NCI-H2171 treated with DMSO at 0.1 percent for 48 hours (cell line): ENCODE data around the gene RPS6KB2.
"Not testable (repeated sequence)": the region's sequence is repeated elsewhere in the genome, so short reads cannot be mapped to it uniquely, and the experiment has no call there.

Experiments
- DNase-seq: peaks from one replicate; lab custom pipeline; 2025; lab: John Stamatoyannopoulos, UW

Gene RPS6KB2

DNA sequence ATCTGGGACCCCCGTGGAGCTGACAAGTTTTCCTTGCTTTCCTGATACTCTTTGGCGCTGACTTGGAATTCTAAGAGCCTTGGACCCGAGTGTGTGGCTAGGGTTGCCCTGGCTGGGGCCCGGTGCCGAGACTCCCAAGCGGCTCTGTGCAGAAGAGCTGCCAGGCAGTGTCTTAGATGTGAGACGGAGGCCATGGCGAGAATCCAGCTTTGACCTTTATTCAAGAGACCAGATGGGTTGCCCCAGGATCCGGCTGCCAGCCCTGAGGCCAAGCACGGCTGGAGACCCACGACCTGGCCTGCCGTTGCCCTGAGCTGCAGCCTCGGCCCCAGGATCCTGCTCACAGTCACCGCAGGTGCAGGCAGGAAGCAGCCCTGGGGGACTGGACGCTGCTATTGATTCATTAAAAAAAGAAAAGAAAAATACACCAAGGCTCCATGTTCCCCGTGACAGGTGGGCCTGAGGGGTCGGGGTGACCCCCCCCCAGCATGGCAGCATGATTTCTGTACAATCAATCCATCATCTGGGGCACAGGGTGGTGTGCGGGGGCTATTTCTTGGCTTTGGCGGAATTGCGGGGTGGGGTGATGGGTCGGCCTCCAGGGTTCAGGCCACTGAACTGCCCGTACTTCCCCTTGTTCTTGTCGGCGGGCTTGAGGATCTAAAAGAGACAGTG lies 30.2 kb upstream of the RPS6KB2 start:
- no peak for DNase-seq

DNA sequence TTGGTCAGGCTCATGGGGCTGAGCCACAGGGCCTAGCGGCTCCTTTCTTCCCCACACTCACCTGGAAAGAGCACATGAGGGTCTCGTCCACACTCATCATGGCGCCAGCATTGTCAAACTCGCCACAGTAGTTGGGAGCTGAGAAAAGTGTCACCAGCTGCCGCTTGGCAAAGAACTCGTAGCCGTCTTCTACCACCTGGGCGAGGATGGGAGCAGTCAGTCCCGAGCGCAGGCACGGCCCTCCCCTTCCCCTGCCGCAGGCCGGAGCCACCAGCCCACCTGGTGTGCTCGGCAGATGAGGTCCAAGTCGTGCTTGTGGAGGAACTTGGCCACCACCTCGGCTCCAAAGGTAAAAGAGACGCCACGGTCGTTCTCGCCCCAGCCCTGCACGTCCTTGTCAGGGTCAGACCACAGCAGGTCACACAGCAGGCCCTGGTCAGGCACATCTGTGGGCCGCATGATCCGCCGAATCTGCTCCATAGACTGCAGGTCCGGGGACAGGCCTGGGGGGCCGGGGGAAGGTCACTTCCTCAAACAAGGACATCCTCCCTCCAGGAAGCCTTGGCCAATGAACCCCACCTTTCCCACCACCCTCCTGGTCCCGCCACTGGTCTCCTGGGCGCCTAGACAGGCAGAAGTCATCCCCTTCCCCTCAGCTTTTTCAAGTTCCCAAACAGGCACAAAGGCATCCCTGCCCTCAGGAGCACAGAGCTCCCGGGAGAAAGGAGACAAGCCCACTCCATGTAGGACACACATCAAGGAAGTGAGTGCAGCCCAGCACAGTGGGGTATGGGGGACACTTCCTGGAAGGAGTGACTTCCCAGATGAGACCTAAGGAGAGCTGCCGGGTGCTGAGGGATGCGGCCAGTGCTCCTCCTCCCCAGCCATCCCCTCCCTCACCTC lies 29.4 kb upstream of the RPS6KB2 start:
- DNase-seq = no peak

DNA sequence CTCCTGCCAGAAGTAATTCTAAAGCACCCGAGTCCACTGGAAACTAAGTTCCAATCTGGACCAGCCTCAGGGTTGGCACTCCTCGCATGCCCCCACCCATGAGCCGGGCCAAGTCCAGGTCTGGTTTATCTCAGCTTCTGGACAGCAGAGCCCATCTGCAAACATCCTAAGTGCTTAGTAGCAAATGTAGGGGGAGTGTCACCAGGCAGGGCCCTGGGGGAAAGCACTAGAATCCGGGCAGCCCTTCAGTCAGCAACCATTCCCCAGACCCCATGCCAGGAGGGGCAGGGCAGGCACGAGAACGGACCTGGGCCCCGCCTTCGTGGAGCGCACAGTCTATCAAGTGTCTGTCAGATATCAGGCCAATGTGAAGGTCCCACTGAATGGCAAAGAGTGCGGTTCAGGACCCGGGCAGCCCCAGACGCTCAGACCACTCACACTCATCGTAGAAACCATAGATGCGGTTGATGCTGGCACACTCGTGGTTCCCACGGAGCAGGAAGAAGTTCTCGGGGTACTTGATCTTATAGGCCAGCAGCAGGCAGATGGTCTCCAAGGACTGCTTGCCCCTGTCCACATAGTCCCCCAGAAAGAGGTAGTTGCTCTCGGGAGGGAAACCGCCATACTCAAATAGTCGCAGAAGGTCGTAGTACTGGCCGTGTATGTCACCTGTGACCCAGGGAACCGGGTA lies 27.9 kb upstream of the RPS6KB2 start:
- DNase-seq = no peak

DNA sequence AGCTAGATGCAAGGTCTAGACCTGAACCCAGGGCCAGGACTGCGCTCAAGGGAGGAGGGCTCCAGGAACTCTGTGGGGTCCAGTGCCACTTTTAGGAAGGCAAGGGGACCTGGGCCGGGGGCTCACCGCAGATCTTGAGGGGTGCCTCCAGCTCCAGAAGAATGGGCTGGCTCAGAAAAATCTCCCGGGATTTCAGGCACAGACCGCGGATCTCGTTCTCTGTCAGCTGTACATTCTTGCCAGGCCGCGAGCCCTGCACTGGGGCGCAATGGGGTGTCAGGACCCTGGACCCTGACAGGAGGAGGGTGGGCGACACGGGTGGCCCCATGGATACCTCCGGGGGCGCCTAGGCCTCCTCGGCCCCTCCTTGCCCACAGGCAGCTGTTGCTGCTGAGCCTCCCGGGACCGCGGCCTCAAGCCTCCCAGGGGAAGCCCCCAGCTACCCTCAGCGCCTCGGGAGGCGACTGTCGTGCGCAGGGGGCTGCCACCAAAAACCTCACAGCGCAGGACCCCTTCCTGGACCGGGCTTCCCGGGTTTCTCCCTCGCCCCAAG lies 27.3 kb upstream of the RPS6KB2 start:
- DNase-seq = no peak

DNA sequence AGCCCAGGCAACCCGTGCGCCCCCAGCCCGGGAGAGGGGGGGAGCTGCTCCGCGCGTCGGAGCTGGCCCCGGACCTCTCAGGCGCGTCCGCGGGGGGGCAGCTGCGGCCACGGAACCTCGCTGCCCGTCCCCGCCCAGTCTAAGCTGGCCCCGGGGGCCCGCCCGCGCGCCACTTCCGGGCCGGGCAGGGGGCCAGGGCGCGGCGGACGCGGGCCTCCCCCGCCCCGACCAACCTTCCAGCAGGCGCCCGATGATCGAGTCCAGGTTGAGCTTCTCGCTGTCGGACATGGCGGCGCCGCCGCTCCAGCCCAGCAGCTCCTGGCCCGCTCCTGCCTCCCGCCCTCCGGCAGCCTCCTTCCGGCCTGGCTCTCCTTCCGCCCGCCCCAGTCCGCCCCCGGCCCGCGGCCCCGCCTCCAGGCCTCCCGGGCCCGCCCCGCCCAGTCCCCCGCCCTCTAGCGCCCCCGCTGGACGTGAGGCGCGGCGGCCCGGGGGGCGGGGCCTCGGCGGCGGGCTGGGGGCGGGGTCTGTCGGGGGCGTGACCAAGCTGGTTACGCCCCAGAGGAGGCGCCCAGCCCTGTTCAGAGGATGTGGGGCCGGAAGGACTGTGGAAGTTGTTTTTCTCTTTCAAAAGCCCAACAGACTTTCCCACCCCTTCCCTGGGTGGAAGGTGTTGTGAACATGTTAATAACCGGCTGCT lies 26.7 kb upstream of the RPS6KB2 start, which contains the start of gene PPP1CA:
TSS of gene PPP1CA (minus strand) at position 364 of the 697 bp plus-strand sequence. CDS start at position 288, 76 bp downstream.
- peak; percentile 81 for DNase-seq

DNA sequence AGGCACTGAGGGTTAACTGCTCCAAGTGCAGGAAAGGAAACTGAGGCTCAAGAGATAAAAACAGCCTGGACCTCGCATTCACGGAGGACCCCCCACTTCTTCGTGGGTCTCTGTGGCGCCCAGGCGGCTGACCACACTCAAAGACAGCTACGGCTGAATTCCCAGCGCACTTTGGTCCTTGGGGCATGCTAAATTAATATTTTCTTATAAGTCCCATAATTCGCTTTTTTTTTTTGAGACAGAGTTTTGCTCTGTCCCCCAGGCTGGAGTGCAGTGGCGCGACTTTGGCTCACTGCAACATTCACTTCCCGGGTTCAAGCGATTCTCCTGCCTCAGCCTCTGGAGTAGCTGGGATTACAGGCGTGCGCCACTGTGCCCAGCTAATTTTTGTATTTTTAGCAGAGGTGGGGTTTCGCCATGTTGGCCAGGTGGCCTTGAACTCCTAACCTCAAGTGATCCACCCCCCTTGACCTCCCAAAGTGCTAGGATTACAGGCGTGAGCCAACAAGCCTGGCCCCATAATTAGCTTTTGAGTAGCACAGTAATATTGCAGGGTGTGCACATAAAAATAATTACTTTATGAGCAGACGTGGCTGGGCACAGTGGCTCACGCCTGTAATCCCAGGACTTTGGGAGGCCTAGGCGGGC lies 26.0 kb upstream of the RPS6KB2 start:
- DNase-seq = not testable (repeated sequence)

DNA sequence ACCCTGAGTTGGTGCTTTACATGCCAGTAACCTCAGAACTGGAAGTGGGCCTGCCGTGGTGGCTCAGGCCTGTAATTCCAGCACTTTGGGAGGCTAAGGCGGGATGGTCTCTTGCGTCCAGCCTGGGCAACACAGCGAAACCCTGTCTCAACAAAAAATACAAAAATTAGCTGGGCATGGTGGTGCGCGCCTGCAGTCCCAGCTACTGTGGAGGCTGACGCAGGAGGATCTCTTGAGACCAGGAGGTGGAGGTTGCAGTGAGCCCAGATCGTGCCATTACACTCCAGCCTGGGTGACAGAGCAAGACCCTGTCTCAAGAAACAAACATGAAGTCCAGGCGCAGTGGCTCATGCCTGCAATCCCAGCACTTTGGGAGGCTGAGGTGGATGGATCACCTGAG lies 25.2 kb upstream of the RPS6KB2 start:
- DNase-seq = not testable (repeated sequence)

DNA sequence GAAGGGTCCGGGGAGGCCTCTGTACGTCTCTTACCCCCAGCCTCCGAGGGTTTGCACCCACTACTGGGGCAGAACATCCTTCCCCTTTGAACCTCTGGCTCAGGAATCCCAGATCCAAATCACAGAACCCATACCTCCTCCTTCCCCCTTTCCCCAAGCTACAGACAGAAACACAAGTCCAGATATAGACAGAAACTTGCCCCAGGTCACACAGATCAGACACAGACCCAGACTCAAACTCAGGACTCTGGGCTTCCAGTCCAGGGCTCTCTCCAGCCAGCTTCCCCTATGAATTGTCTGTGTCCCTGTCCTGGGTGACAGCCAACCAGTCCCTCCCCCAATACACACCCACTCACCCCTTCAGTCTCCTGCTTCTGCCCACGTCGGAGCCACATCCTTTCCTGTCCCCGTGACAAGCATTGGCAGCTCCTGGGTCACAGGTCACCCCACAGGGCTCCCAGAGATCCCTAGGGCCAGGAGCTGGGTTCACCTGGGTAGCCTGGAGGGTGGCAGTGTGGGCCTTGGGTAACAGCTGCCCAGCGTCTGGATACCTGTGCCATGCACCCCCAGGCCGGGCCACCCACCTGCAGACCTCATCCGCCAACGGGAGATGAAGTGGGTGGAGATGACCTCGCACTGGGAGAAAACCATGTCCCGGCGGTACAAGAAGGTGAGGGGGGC lies 23.6 kb upstream of the RPS6KB2 start:
- DNase-seq = no peak

DNA sequence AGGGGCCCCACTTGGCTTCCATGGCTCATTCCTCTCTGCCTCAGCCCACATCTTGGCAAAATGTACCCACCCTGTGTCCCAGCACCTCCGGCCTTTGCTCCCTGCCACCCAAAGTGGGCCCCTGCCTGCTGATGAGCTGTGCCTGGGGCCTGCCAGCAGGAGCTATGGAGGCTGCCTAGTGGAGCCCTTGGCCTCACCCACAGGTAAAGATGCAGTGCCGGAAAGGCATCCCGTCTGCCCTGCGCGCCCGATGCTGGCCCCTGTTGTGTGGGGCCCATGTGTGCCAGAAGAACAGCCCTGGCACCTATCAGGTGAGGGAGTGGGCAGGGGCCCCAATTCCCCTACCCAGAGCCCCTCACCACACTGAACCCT lies 23.1 kb upstream of the RPS6KB2 start:
- no peak for DNase-seq

DNA sequence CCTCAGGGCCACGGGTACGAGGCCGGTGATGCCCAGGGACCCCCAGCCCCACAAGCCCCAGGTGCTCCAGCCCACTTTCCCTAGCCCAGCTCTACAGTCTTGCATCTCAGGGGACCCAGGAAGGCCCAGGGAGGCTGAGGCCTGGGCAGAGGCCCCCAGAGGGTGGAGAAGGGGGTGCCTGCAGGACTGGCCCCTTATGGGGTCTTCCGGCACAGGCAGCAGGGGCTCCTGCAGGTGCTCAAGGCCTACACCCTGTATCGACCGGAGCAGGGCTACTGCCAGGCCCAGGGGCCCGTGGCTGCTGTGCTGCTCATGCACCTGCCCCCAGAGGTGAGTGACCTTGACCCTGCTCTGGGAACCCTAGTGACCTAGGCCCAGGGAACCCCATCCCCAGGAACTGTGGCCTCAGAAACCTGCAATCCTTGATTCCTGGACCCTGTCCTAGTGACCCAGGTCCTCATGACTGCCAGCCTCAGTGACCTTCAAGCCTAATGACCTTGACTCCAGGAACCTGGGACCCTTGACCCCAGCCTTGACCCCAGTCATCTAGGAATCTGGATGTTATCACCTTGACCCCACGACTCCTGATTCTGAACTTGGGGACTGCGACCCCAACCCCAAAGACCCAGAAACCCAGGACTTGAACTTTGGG lies 22.5 kb upstream of the RPS6KB2 start:
- DNase-seq = no peak

DNA sequence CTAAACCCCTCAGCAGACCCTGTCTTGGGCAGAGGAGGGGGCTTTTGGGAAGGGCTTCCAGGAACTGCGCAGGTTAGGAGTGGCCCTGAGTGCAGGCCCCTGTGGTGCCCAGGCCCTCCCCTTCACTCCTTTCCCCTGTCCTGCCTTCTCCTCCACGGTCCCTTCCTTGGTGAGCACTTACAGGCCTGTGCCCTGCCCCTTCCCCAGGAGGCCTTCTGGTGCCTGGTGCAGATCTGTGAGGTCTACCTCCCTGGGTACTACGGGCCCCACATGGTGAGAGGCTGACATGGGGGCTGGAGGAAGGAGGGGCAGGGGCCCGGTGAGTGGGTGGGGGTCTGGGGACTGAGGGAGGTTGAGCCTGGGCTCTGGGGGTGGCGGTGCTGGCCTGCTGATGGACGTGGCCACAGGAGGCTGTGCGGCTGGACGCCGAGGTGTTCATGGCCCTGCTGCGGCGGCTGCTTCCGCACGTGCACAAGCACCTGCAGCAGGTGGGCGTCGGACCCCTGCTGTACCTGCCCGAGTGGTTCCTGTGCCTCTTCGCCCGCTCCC lies 21.8 kb upstream of the RPS6KB2 start:
- DNase-seq = no peak

DNA sequence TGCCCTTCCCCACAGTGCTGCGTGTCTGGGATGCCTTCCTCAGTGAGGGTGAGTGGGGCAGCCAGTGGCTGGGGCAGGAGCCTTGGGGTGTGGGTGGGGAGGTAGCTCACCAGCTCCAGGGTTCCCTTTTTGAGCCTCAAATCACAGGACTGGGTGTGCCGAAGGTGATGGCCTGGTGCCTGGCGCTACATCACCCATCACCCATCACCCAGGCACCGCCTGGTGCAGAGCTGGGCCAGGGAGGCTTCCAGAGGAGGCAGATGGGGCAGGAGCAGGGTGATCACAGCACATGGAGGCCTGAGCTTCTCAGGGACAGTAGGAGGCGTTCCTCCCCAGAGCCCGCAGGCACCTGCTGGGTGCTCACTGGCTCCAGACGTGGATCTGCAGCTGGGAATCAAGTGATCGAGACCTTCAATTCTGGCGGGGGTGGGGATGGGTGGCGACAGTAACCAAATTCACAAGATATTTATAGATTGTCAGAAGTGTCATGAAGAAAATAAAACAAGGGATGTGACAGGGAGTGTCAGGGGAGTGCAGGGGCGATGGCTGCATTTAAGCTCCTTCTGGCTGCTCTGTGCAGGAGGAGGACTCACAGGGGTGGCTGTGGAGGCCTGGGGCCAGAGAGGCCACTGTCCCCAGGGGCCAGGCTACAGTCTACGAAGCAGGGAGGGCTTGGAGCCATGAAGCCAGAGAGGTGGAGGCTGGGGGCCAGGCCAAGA lies 21.2 kb upstream of the RPS6KB2 start:
- no peak for DNase-seq

DNA sequence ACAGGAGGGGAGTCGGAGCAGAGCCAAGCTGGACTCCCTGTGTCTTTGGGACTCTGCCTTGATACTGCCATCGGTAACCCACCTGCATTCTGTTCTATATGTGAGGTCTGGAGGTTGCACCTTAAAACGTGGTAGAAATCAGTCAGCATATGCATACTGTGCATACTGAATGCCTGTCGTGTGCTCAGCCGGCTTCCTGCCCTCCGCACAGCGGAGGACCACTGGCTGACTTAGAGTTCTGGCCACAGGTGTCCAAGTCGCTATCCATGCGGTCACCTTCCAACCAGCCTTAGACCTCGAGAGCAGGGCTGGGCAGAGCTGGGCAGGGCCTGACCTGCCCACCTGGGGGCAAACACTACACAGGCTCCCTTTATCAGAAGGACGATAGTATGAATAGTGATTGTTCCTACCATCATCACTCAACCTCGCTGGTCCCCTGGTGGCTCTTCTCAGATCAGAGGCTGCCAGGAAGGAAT lies 20.6 kb upstream of the RPS6KB2 start:
- no peak for DNase-seq

DNA sequence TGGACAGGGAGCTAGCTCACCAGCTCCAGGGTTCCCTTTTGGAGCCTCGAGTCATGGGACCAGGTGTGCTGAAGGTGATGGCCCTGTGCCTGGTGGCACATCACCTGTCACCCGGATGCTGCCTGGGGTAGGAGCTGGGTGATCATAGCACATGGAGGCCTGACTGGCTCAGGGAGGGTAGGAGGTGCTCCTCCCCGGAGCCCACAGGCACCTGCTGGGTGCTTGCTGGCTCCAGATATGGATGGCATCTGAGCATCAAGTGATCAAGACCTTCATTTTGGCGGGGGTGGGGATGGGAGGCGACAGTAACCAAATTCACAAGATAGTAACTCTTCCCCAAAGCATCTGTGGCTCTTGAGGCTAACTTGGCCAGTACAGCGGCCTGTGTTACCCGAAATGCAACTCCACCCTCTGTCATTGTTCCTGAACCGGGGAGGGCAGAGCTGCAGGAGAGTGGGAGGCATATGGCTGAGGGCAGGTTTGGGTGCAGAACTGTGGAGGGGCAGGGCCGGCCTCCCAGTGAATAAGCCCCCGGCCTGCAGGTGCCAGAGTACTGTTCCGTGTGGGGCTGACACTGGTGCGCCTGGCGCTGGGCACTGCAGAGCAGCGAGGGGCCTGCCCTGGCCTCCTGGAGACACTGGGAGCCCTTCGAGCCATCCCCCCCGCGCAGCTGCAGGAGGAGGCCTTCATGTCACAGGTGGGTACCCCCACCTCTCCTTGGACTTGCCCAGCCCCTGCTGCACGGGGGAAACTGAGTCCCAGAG lies 19.7 kb upstream of the RPS6KB2 start:
- no peak for DNase-seq

DNA sequence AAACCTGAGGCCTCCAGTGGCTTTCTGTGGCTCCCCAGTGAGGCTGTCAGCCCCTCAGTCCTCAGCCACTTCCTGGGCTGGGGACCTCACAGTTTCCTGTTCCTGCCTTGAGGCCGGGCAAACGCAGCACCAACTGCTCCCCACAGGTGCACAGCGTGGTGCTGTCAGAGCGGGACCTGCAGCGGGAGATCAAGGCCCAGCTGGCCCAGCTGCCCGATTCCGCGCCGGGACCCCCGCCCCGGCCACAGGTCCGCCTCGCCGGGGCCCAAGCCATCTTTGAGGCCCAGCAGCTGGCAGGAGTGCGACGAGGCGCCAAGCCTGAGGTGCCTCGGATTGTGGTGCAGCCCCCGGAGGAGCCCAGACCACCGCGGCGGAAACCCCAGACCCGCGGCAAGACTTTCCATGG lies 19.0 kb upstream of the RPS6KB2 start:
- no peak for DNase-seq

DNA sequence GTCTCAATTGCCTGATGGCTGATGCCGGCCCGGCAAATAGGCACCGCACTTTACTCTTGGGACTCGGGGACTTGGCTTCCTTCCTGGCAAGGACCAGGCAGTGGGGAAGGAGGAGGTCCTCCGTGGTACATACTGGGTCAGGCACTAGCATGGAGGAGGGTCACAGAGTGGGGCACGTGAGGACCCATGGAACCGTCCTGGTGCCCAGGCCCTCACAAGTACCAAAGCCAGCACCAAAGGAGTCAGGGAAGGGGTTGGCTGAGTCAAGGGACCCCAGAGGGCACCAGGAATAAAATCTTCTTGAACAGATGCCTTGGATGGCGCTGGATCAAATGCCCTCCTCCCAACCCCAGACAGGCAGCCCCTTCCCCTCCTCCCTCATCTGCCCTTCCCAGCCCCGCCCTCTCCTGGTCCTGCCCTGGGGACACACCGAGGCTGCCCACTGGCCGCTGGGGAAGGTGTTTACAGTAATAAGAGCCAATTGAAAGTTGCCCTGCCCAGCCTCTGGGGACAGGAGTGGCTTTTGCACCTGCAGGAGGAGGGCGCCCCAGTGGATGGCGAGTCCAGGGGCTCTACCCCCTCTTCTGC lies 18.4 kb upstream of the RPS6KB2 start:
- DNase-seq = no peak

DNA sequence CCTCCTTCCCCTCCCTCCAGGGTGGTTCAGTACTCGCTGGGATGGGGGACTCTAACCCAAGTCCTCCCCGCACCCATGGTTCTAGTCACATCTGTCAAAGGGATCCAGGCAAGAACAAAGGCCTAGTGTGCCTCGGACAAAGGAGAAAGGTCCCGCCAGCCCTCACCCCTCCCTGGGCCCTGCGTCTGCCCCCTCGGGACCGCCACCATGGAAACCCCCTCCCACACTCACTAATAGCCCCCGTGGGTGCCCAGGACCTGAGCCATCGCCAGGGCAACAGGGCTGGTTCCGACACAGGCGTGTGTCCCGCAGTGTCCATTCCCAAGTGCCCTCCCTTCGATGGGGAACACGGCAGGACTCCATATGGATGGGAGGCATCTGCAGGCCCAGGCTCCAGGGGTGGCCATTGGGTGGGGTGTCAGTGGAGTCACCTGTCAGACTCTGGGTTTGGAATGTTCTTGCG lies 17.9 kb upstream of the RPS6KB2 start:
- DNase-seq = no peak
